ENCODE measurements around the gene FOXP1. TPM values are rescaled to one million over a fixed set of nuclear protein-coding genes. Genes with fewer than 3 reads are reported as not detected.

The FOXP1 gene
- total and polyA plus RNA-seq, 2 of the 8 experiments (the other 6 are each of a cell fraction or from before 2014, with no cell fraction given): 13.9 to 25.4 TPM

DNA sequence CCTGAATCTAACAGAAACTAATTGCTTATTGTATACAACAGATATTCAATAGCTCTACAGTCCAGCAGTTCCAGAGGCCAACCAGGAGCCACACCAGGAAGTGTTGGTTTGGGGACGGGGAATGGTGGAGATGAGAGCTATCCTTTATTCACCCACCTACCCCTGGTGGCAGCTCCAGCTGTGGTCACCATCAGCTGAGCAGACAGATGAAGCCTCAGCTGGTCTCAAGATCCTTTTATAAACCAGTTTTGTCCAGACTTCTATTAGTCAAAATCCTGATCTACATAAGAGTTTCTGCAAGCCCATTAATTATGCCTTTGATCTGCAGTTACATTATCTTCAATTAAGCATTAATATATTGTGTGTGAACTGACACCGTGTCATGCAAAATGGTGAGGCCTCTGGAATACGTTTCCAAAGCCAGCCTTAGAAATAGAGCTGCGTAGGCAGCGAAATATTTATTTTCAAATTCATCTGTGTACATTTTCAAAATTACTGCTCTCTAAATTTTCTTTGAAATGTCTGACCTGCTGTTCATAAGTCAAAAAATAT lies 488.8 kb downstream of the FOXP1 start:
- H3K4me1 ChIP-seq (replicated peaks in 1 of 4; ENCODE audit: control insufficient read depth in 3 of 4, insufficient read depth in 4 of 4, low read length in 3 of 4): no peaks in the 10 kb centered on the region
- H3K14ac ChIP-seq (ENCODE audit: insufficient read length): no peak overlapping the region
- no peak for FAIRE-seq
- H2BK15ac ChIP-seq (ENCODE audit: low read length): no peak overlapping the region
- no peak overlapping the region for H3K27ac ChIP-seq (ENCODE audit: low read depth, low read length)
- 90% methylated on average over 5 of the region's 5 CpGs; no CpG with 5 or more reads in 1 of the 2 experiments for WGBS, 2 experiments (ENCODE audit: extremely low coverage in 1 of 2, insufficient coverage in 1 of 2, insufficient read length in 1 of 2, insufficient replicate concordance in 2 of 2, low coverage in 1 of 2, low lambda C conversion rate in 2 of 2, missing lambda C conversion rate in 1 of 2)
- no peaks in the 10 kb centered on the region for H3K79me1 ChIP-seq (ENCODE audit: low read depth, low read length)
- CTCF ChIA-PET (ENCODE audit: partially characterized antibody): interaction anchor here (0.6 to 1.6 kb wide), 2 partner anchors 33 to 303 kb away, joined by 3 to 5 read pairs; no protein-coding TSS in a partner anchor
- H3K27me3 ChIP-seq (replicated peaks in 1 of 4; ENCODE audit: control insufficient read depth in 3 of 4, extremely low read depth in 1 of 4, insufficient read depth in 3 of 4, low read length in 3 of 4): no peaks in the 10 kb centered on the region; a peak in 1 of 7 replicates
- no peak overlapping the region for H2BK20ac ChIP-seq (ENCODE audit: low read length)
- no peak overlapping the region for H3K9ac ChIP-seq (replicated peaks in 1 of 4; ENCODE audit: extremely low read depth in 1 of 4, low read depth in 3 of 4, low read length in 3 of 4)
- no peak overlapping the region for H4K8ac ChIP-seq (ENCODE audit: extremely low read depth, insufficient read depth, low read length)
- H2AFZ ChIP-seq (ENCODE audit: low read length): no peak overlapping the region
- H3K9me3 ChIP-seq (ENCODE audit: insufficient read depth in 2 of 2, low read depth in 1 of 2, low read length in 1 of 2): no peaks in the 10 kb centered on the region
- no peak overlapping the region for H3K23ac ChIP-seq (ENCODE audit: insufficient read length)
- no peak overlapping the region for H3K4me3 ChIP-seq (ENCODE audit: extremely low read depth in 1 of 4, insufficient read depth in 2 of 4, low read depth in 3 of 4, low read length in 4 of 4)
- H3K79me2 ChIP-seq (ENCODE audit: control insufficient read depth in 1 of 2, insufficient read depth in 2 of 2, low read length in 2 of 2): no peaks in the 10 kb centered on the region
- no peak overlapping the region for H2BK120ac ChIP-seq (replicated peaks; ENCODE audit: low read depth, low read length)
- no peaks in the 10 kb centered on the region for H4K20me1 ChIP-seq (replicated peaks in 1 of 2; ENCODE audit: control insufficient read depth in 1 of 2, insufficient read depth in 2 of 2, low read length in 2 of 2)
- H2BK5ac ChIP-seq (ENCODE audit: low read depth, low read length): no peak overlapping the region
- H3K4ac ChIP-seq (replicated peaks; ENCODE audit: insufficient read length, low read depth, low read length): no peak overlapping the region
- H3K36me3 ChIP-seq (ENCODE audit: control insufficient read depth in 2 of 4, insufficient read depth in 4 of 4, low read length in 3 of 4): no peaks in the 10 kb centered on the region
- H3K56ac ChIP-seq (replicated peaks; ENCODE audit: insufficient read length, low read depth, low read length): no peak overlapping the region
- H2BK12ac ChIP-seq (ENCODE audit: low read depth, low read length): no peak overlapping the region
- no peak for DNase-seq (ENCODE audit: low read depth in 1 of 2, low spot score in 2 of 2)
- H4K5ac ChIP-seq (ENCODE audit: insufficient read length, low read depth, low read length): no peak overlapping the region
- no peak overlapping the region for H4K91ac ChIP-seq (replicated peaks; ENCODE audit: insufficient read length, low read length)
- POLR2A ChIA-PET (ENCODE audit: partially characterized antibody): no interaction called here
- no peak overlapping the region for H3K18ac ChIP-seq (ENCODE audit: extremely low read depth, low read length)
- H2AK5ac ChIP-seq (ENCODE audit: low read depth, low read length): no peak overlapping the region
- TF ChIP-seq ASH2L (IDR thresholded peaks at IDR 0.05; ENCODE audit: low read length): no peak
- no peak for TF ChIP-seq YY1 (IDR thresholded peaks at IDR 0.05; ENCODE audit: low read depth, low read length)
- no peak for TF ChIP-seq RBBP5 (IDR thresholded peaks at IDR 0.05; ENCODE audit: borderline replicate concordance, low read depth, low read length)
- no peak for TF ChIP-seq EP300 (IDR thresholded peaks at IDR 0.05; ENCODE audit: borderline replicate concordance in 1 of 2, low read depth in 2 of 2, low read length in 2 of 2)
- TF ChIP-seq JUN (IDR thresholded peaks at IDR 0.05; ENCODE audit: low read depth, low read length): no peak
- TF ChIP-seq RXRA (IDR thresholded peaks at IDR 0.05; ENCODE audit: insufficient read depth, low read depth, low read length): no peak
- TF ChIP-seq SAP30 (IDR thresholded peaks at IDR 0.05; ENCODE audit: insufficient read depth, insufficient replicate concordance, low read length): no peak
- no peak for TF ChIP-seq RFX5 (IDR thresholded peaks at IDR 0.05; ENCODE audit: borderline replicate concordance, low read depth, low read length)
- no peak overlapping the region for H3K4me2 ChIP-seq (ENCODE audit: insufficient read depth in 1 of 2, low read depth in 2 of 2, low read length in 2 of 2)
- no peaks in the 10 kb centered on the region; the same call in 1 of the 2 replicates for H3K23me2 ChIP-seq (ENCODE audit: low read depth, low read length)

All from H1 (cell line).